Measurements from ENCODE around the gene NEK5. TPM values are rescaled to one million over a fixed set of nuclear protein-coding genes. Genes with fewer than 3 reads are reported as not detected.

The NEK5 gene
- total and polyA plus RNA-seq, 2 of the 8 experiments (the other 6 are each of a cell fraction or from before 2014, with no cell fraction given), result 0.12 to 0.35 TPM

GRCh38 chr13:52109116-52109670 is 19.7 kb downstream of the NEK5 start (continued):
- TF ChIP-seq CBX8 (IDR thresholded peaks at IDR 0.05; ENCODE audit: borderline replicate concordance, low read depth, low read length) (no peak), RBBP5 (IDR thresholded peaks at IDR 0.05; ENCODE audit: borderline replicate concordance, low read depth, low read length) (no peak), SIRT6 (IDR thresholded peaks at IDR 0.05; ENCODE audit: low read length) (no peak), CEBPB (IDR thresholded peaks at IDR 0.05; ENCODE audit: low read depth, low read length) (no peak), MAX (IDR thresholded peaks at IDR 0.05) (no peak), RNF2 (IDR thresholded peaks at IDR 0.05; ENCODE audit: borderline replicate concordance, low read depth, low read length, missing control alignments, poor library complexity, severe bottlenecking) (no peak), GABPA (IDR thresholded peaks at IDR 0.05; ENCODE audit: borderline replicate concordance, insufficient read depth, low read length) (no peak)
- TF ChIP-seq, protein P1, sequence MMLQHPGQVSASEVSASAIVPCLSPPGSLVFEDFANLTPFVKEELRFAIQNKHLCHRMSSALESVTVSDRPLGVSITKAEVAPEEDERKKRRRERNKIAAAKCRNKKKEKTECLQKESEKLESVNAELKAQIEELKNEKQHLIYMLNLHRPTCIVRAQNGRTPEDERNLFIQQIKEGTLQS (IDR thresholded peaks at IDR 0.05; ENCODE audit: insufficient read depth, low read depth, low read length), result no peak

Data from H1 (cell line).